ENCODE results near the gene LMAN1L.
A peak's percentile ranks its signal among the peaks of the same experiment; 100 is the strongest.

The LMAN1L gene

GRCh38 chr15:74857671-74858368 is 45.2 kb downstream of the LMAN1L start:
- Histone ChIP-seq H3K27me3 (ENCODE audit: low read length) (no peaks in the 10 kb centered on the region), H3K9me2 (replicated peaks; ENCODE audit: insufficient read depth, low read length) (no peaks in the 10 kb centered on the region), H3K4me3 (ENCODE audit: insufficient read depth, low read length, poor library complexity, severe bottlenecking) (no peak overlapping the region), H3K9ac (ENCODE audit: low read length) (peak overlapping the region; percentile 18; the same call in 1 of the 2 replicates), H4K20me1 (ENCODE audit: low read depth, low read length) (no peaks in the 10 kb centered on the region), H3K79me2 (ENCODE audit: insufficient read depth, low read length) (peaks cover 48% of the 10 kb centered on the region), H2AFZ (ENCODE audit: low read depth, low read length, severe bottlenecking) (no peak overlapping the region), H3F3A (ENCODE audit: insufficient read depth) (peaks cover 11% of the 10 kb centered on the region), H3K36me3 (ENCODE audit: low read length) (no peaks in the 10 kb centered on the region), H3K4me2 (ENCODE audit: low read depth, low read length, poor library complexity, severe bottlenecking) (peak overlapping the region; percentile 30), H3K27ac (ENCODE audit: low read depth, low read length) (peak overlapping the region; percentile 58), H3K9me3 (ENCODE audit: insufficient read depth, low read length) (no peaks in the 10 kb centered on the region)
- TF ChIP-seq CTCF (IDR thresholded peaks at IDR 0.05; ENCODE audit: insufficient read depth, low read length, poor library complexity, severe bottlenecking) = no peak
- TF ChIP-seq EZH2phosphoT487 (conservative IDR thresholded peaks at IDR 0.05; ENCODE audit: low read length) = no peak

- Histone ChIP-seq H3K4me2 (ENCODE audit: low read depth, low read length, poor library complexity, severe bottlenecking) (peak overlapping the region; percentile 30), H3K9ac (ENCODE audit: low read length) (peak overlapping the region; percentile 18; the same call in 1 of the 2 replicates), H3F3A (ENCODE audit: insufficient read depth) (peaks cover 11% of the 10 kb centered on the region), H3K27ac (ENCODE audit: low read depth, low read length) (peak overlapping the region; percentile 58), H4K20me1 (ENCODE audit: low read depth, low read length) (no peaks in the 10 kb centered on the region), H3K79me2 (ENCODE audit: insufficient read depth, low read length) (peaks cover 54% of the 10 kb centered on the region), H3K36me3 (ENCODE audit: low read length) (no peaks in the 10 kb centered on the region), H3K4me3 (ENCODE audit: insufficient read depth, low read length, poor library complexity, severe bottlenecking) (no peak overlapping the region), H3K27me3 (ENCODE audit: low read length) (no peaks in the 10 kb centered on the region), H3K9me2 (replicated peaks; ENCODE audit: insufficient read depth, low read length) (no peaks in the 10 kb centered on the region), H2AFZ (ENCODE audit: low read depth, low read length, severe bottlenecking) (no peak overlapping the region), H3K9me3 (ENCODE audit: insufficient read depth, low read length) (no peaks in the 10 kb centered on the region)
- TF ChIP-seq EZH2phosphoT487 (conservative IDR thresholded peaks at IDR 0.05; ENCODE audit: low read length) (no peak), CTCF (IDR thresholded peaks at IDR 0.05; ENCODE audit: insufficient read depth, low read length, poor library complexity, severe bottlenecking) (no peak)
Observed at GRCh38 chr15:74858369-74858740, 45.7 kb downstream of the LMAN1L start.

- Histone ChIP-seq H3F3A (ENCODE audit: insufficient read depth) (no peaks in the 10 kb centered on the region), H3K27ac (ENCODE audit: low read depth, low read length) (no peak overlapping the region), H3K4me2 (ENCODE audit: low read depth, low read length, poor library complexity, severe bottlenecking) (no peak overlapping the region), H3K79me2 (ENCODE audit: insufficient read depth, low read length) (peaks cover 76% of the 10 kb centered on the region), H3K9me2 (replicated peaks; ENCODE audit: insufficient read depth, low read length) (no peaks in the 10 kb centered on the region), H2AFZ (ENCODE audit: low read depth, low read length, severe bottlenecking) (no peak overlapping the region), H3K9ac (ENCODE audit: low read length) (no peak overlapping the region), H3K27me3 (ENCODE audit: low read length) (no peaks in the 10 kb centered on the region), H4K20me1 (ENCODE audit: low read depth, low read length) (no peaks in the 10 kb centered on the region; the same call in 1 of the 2 replicates), H3K36me3 (ENCODE audit: low read length) (peaks cover 6% of the 10 kb centered on the region; the same call in 1 of the 2 replicates), H3K4me3 (ENCODE audit: insufficient read depth, low read length, poor library complexity, severe bottlenecking) (no peak overlapping the region), H3K9me3 (ENCODE audit: insufficient read depth, low read length) (no peaks in the 10 kb centered on the region)
- no peak for TF ChIP-seq EZH2phosphoT487 (conservative IDR thresholded peaks at IDR 0.05; ENCODE audit: low read length)
- no peak for TF ChIP-seq CTCF (IDR thresholded peaks at IDR 0.05; ENCODE audit: insufficient read depth, low read length, poor library complexity, severe bottlenecking)
Observed at GRCh38 chr15:74863239-74864056, 50.8 kb downstream of the LMAN1L start.

Data from SU-DHL-6 (cell line).